ENCODE measurements around the gene ZNF619. TPM values are rescaled to one million over a fixed set of nuclear protein-coding genes. Genes with fewer than 3 reads are reported as not detected.

ZNF619 gene
- total and polyA plus RNA-seq, 9 of the 15 experiments (the other 6 are each of a cell fraction or from before 2014, with no cell fraction given), result 1.3 to 9.1 (median 6.3) TPM

GRCh38 chr3:40452876-40453730 lies 23.8 kb upstream of the ZNF619 start (continued):
- peak in 1 of 2 experiments; percentile 57; a peak in 2 of 4 replicates for TF ChIP-seq MAZ (CRISPR knock-in tag; conservative IDR thresholded peaks at IDR 0.05 in 1 of 2, IDR thresholded peaks at IDR 0.05 in 1 of 2)
- TF ChIP-seq KDM1A (IDR thresholded peaks at IDR 0.05), result no peak
- TF ChIP-seq PTTG1 (tag; IDR thresholded peaks at IDR 0.05; ENCODE audit: low read depth), result no peak
- peak; percentile 14; the same call in 1 of the 2 replicates for TF ChIP-seq SMC3 (conservative IDR thresholded peaks at IDR 0.05; ENCODE audit: insufficient read depth, low read depth, low read length)
- no peak for TF ChIP-seq ZNF449 (CRISPR knock-in tag; IDR thresholded peaks at IDR 0.05)
- TF ChIP-seq NCOA1 (IDR thresholded peaks at IDR 0.05; ENCODE audit: low read depth), result no peak
- TF ChIP-seq HDAC1 (IDR thresholded peaks at IDR 0.05), result peak in 1 of 2 experiments; percentile 79; a peak in 2 of 4 replicates
- TF ChIP-seq ZKSCAN3 (CRISPR knock-in tag; IDR thresholded peaks at IDR 0.05), result no peak
- TF ChIP-seq ZBTB26 (CRISPR knock-in tag; IDR thresholded peaks at IDR 0.05), result peak; percentile 24; the same call in 1 of the 2 replicates
- TF ChIP-seq XRCC4 (IDR thresholded peaks at IDR 0.05; ENCODE audit: extremely low read depth, insufficient read depth, insufficient read length), result no peak
- TF ChIP-seq SIX5 (IDR thresholded peaks at IDR 0.05; ENCODE audit: borderline replicate concordance in 1 of 2, insufficient read depth in 1 of 2, low read depth in 1 of 2, low read length in 2 of 2), result peak; percentile 49 to 52; a peak in 3 of 4 replicates
- no peak for TF ChIP-seq STAT5B (CRISPR knock-in tag; IDR thresholded peaks at IDR 0.05)
- TF ChIP-seq HMG20B (CRISPR knock-in tag; IDR thresholded peaks at IDR 0.05), result no peak
- no peak; the same call in none of the 2 replicates for TF ChIP-seq SOX6 (IDR thresholded peaks at IDR 0.05)
- TF ChIP-seq ZNF551 (CRISPR knock-in tag; IDR thresholded peaks at IDR 0.05), result no peak
- no peak for TF ChIP-seq ZNF695 (CRISPR knock-in tag; IDR thresholded peaks at IDR 0.05)
- no peak for TF ChIP-seq ZNF518B (CRISPR knock-in tag; IDR thresholded peaks at IDR 0.05)
- TF ChIP-seq HIVEP1 (CRISPR knock-in tag; IDR thresholded peaks at IDR 0.05), result no peak
- TF ChIP-seq ZNF398 (CRISPR knock-in tag; IDR thresholded peaks at IDR 0.05), result no peak
- no peak for TF ChIP-seq GTF2F1 (IDR thresholded peaks at IDR 0.05; ENCODE audit: low read depth, low read length)

Measured in K562 (cell line).